ENCODE results near the gene EVX2. TPM values are rescaled to one million over a fixed set of nuclear protein-coding genes. Genes with fewer than 3 reads are reported as not detected.

EVX2 gene
- total RNA-seq, 1 donor from 2014 or later = not detected

DNA sequence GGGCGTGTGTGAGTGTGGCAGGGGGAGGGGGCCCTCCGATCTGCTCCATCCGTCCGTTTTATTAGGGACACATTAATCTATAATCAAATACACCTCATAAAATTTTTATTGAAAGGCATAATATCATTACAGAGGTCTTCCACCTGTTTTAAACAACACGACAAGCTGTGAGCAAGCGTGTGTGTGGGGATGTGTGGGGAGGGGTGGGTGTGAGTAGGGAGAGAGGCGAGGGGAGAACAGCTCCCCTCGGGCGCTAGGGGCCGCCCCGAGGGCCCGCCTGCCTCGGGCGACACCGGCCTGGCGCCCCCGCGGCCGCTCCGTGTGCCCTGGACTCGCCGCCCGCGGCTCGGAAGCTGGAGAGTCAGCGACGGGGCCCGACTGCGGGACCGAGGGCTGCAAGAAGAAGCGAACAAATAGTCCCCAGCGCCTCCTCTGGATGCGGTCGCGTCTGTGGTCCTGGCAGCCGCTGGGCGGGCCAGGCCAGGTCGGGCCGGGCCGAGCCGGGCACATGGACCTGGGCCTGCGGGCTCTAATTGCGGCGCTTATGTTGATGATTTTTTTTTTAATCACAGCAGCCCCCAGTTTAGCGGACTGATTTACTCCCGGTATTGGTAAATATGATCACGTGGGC, 38.4 kb upstream of the EVX2 start:
- Histone ChIP-seq H3K9ac (no peak overlapping the region), H4K20me1 (ENCODE audit: low read depth) (peaks cover 86% of the 10 kb centered on the region), H3K79me2 (ENCODE audit: low read depth) (no peaks in the 10 kb centered on the region), H3F3A (ENCODE audit: low read depth) (no peaks in the 10 kb centered on the region), H3K9me3 (ENCODE audit: low read depth) (no peaks in the 10 kb centered on the region), H3K4me1 (no peaks in the 10 kb centered on the region), H3K27me3 (peaks cover 100% of the 10 kb centered on the region), H2AFZ (replicated peaks) (peak overlapping the region; percentile 68), H3K27ac (no peak overlapping the region), H3K4me3 (peak overlapping the region; percentile 42), H3K36me3 (no peaks in the 10 kb centered on the region), H3K4me2 (peak overlapping the region; percentile 79)
- DNase-seq (ENCODE audit: low spot score) = peak; percentile 65
- H3K27ac Mint-ChIP-seq = no peak overlapping the region
- peaks cover 3% of the 10 kb centered on the region for H3K36me3 Mint-ChIP-seq
- peak overlapping the region; percentile 81 for H3K4me3 Mint-ChIP-seq
- TF ChIP-seq EZH2 (IDR thresholded peaks at IDR 0.05) (peak; percentile 89), EZH2phosphoT487 (IDR thresholded peaks at IDR 0.05) (no peak)
- TF ChIP-seq, protein P1, sequence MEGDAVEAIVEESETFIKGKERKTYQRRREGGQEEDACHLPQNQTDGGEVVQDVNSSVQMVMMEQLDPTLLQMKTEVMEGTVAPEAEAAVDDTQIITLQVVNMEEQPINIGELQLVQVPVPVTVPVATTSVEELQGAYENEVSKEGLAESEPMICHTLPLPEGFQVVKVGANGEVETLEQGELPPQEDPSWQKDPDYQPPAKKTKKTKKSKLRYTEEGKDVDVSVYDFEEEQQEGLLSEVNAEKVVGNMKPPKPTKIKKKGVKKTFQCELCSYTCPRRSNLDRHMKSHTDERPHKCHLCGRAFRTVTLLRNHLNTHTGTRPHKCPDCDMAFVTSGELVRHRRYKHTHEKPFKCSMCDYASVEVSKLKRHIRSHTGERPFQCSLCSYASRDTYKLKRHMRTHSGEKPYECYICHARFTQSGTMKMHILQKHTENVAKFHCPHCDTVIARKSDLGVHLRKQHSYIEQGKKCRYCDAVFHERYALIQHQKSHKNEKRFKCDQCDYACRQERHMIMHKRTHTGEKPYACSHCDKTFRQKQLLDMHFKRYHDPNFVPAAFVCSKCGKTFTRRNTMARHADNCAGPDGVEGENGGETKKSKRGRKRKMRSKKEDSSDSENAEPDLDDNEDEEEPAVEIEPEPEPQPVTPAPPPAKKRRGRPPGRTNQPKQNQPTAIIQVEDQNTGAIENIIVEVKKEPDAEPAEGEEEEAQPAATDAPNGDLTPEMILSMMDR (IDR thresholded peaks at IDR 0.05) = peak; percentile 14
- H3K4me1 Mint-ChIP-seq = peaks cover 5% of the 10 kb centered on the region
- peaks cover 84% of the 10 kb centered on the region for H3K27me3 Mint-ChIP-seq (ENCODE audit: insufficient read depth, low read depth)
- H3K9me3 Mint-ChIP-seq = peaks cover 10% of the 10 kb centered on the region

DNA sequence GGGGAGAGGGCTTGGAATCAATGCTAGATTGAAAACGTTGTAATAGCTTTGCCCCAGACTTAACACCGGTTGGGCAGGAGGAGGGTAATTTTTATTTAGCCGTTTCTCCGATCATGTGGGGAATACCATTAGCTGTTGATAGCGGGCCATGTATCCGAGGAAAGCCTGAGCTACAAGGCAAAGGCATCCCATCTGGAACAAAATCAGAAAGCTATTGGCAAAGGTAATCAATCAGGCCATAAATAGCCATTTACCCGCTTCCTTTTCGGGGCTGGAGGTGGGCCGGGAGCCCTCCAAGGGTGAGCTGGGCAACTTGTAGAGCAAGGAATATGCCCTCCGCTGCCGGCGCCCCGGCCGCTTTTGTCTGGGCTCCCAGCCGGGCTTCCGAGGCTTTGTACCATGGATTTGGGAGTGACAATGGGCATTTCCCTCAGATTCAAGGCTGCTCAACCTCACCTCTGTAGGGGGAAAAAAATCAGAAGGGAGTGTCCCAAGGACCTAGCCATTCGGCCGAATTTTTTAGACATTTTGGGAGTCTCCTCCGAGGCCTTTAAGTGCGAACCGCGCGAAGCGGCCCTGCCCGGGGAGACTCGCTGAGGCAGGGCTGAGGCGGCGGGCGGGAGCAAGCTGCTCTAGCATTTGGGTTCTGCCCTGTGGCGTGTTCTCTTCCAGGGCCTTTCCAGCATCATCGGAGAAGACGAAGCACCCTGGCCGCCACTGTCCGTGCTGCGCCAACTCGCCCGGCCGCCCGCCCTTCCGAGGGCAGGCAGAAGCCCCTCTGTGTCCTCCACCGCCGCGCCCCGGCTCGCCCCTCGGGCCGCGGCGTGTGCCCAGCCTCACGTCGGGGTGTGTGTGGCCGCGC, 37.7 kb upstream of the EVX2 start:
- Mint-ChIP-seq H3K27ac (no peak overlapping the region), H3K4me1 (peaks cover 5% of the 10 kb centered on the region), H3K9me3 (peaks cover 17% of the 10 kb centered on the region), H3K27me3 (ENCODE audit: insufficient read depth, low read depth) (peaks cover 84% of the 10 kb centered on the region), H3K4me3 (peak overlapping the region; percentile 63), H3K36me3 (peaks cover 6% of the 10 kb centered on the region)
- Histone ChIP-seq H2AFZ (replicated peaks) (no peak overlapping the region), H4K20me1 (ENCODE audit: low read depth) (peaks cover 87% of the 10 kb centered on the region), H3K4me1 (no peaks in the 10 kb centered on the region), H3K9ac (no peak overlapping the region), H3K27me3 (peaks cover 100% of the 10 kb centered on the region), H3F3A (ENCODE audit: low read depth) (no peaks in the 10 kb centered on the region), H3K27ac (no peak overlapping the region), H3K79me2 (ENCODE audit: low read depth) (no peaks in the 10 kb centered on the region), H3K36me3 (no peaks in the 10 kb centered on the region), H3K4me3 (no peak overlapping the region), H3K4me2 (no peak overlapping the region), H3K9me3 (ENCODE audit: low read depth) (no peaks in the 10 kb centered on the region)
- DNase-seq (ENCODE audit: low spot score) = no peak
- TF ChIP-seq EZH2 (IDR thresholded peaks at IDR 0.05) (peak; percentile 83), EZH2phosphoT487 (IDR thresholded peaks at IDR 0.05) (peak; percentile 91)
- TF ChIP-seq, protein P1 (IDR thresholded peaks at IDR 0.05) = no peak

DNA sequence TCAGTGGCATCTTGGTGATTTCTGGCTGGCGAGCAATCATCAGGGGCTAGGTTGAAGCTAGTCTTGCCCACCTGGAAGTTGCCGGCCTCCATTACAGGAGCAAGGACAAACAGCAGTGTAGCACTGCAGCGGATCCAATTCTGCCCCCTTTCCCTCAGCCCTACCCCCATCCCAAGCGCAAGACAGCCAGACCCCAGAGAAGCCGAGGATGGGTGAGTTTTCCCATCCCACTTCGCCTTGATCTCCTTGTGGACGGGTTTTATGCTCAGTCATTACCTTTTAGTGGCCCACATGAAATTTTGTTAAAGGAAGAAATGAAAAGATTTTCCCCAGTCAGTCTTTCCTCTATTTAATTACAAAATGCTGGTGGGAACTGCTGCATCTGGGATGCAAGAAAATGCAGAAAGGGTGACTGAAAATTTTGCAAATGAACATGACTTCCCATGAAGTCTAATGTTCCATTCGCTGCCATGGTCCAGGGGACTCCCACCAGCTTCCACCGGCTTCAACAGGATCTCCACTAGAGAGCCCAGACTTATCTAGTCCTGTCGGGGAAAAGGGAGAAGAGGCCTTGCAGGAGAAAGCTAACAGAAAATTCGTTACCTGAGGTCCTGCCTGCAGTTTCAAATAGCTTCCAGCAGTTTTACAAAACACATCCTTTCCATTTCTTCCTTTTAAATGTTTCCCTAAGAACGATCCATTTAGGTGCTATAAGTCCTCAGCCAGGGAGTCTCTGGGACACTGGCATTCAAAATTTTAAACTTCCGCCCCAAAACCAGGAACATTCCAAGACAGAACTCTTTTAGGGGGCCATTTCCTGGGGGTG, 36.8 kb upstream of the EVX2 start:
- H3K4me1 ChIP-seq = no peaks in the 10 kb centered on the region
- H3K27ac ChIP-seq = no peak overlapping the region
- Mint-ChIP-seq H3K4me3 (no peak overlapping the region), H3K4me1 (peaks cover 5% of the 10 kb centered on the region), H3K27ac (no peak overlapping the region), H3K27me3 (ENCODE audit: insufficient read depth, low read depth) (peaks cover 84% of the 10 kb centered on the region), H3K36me3 (peaks cover 6% of the 10 kb centered on the region), H3K9me3 (peaks cover 20% of the 10 kb centered on the region)
- no peaks in the 10 kb centered on the region for H3K36me3 ChIP-seq
- H3K27me3 ChIP-seq = peaks cover 100% of the 10 kb centered on the region
- H3K9ac ChIP-seq = no peak overlapping the region
- H3K4me2 ChIP-seq = no peak overlapping the region
- H3F3A ChIP-seq (ENCODE audit: low read depth) = no peaks in the 10 kb centered on the region
- no peak for DNase-seq (ENCODE audit: low spot score)
- H3K79me2 ChIP-seq (ENCODE audit: low read depth) = no peaks in the 10 kb centered on the region
- no peak overlapping the region for H3K4me3 ChIP-seq
- peaks cover 87% of the 10 kb centered on the region for H4K20me1 ChIP-seq (ENCODE audit: low read depth)
- H2AFZ ChIP-seq (replicated peaks) = no peak overlapping the region
- no peaks in the 10 kb centered on the region for H3K9me3 ChIP-seq (ENCODE audit: low read depth)
- TF ChIP-seq, protein P1 (IDR thresholded peaks at IDR 0.05) = no peak
- TF ChIP-seq EZH2phosphoT487 (IDR thresholded peaks at IDR 0.05) (no peak), EZH2 (IDR thresholded peaks at IDR 0.05) (no peak)

Measured in neural progenitor cell (in vitro differentiated cells).